Endometrial microvascular endothelial cells (primary cell): ENCODE measurements around the gene GRAMD4. TPM values are rescaled to one million over a fixed set of nuclear protein-coding genes. Genes with fewer than 3 reads are reported as not detected.

Source experiments
- in situ Hi-C: cut with HindIII; loops from 2 replicates; pipeline ENCODE4 v1.10.0; 2017; ENCODE audit warnings: low sequenced_read_pairs, low pct_unique_long_range_greater_than_20kb; ENCODE audit errors: inconsistent ontology term
- total RNA-seq: library from RNA; depleted of rRNA; stranded (reverse); fragments of >200 nt; gene quantifications from one replicate; pipeline ENCODE4 v1.2.3, GENCODE V29; 2015; ENCODE audit errors: inconsistent ontology term

The GRAMD4 gene
- total RNA-seq, 1 donor from 2014 or later = 10.7 TPM

GRCh38 chr22:46593996-46594946 lies 25.9 kb upstream of the GRAMD4 start:
- in situ Hi-C loops = no loop called here

GRCh38 chr22:46594947-46595298 lies 25.3 kb upstream of the GRAMD4 start:
- in situ Hi-C loops = no loop called here

DNA sequence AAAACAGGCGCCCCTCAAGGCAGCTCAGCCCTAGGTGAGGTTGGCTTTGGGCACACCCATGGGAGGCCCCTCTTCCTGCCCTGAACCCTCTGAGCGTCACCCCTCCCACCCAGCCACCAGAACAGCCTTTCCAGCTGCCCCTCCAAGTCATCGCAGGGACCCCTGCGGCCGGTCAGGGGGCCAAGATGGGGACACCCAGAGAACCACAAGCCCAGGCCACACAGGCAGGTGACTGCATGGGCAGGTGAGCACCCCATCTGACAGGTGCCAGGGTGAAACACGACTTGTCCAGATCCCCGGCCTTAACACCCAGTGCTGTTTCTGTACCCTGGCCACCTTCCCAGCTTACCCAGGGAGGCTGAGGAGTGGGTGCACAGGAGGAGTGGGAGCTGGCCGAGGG lies 24.6 kb upstream of the GRAMD4 start:
- in situ Hi-C loops = no loop called here

DNA sequence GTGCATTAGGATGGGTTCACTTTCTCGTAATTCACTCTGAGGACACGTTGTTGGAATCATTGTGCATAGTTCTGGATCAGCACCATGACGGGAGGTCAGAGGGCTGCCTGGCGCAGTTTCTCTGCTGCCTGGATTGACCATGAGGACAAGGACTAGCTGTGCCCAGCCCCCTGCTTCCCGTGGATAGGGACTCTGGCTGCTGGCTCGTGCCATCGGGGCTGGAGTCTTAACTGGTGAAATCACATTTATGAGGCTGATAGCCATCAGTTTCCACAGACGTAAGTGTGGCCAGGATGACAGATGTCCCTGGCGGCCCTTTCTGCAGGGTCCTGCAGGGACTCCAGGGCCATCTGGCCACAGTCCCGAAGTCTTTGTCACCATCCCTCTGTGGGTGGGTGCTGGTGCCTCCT lies 24.1 kb upstream of the GRAMD4 start:
- in situ Hi-C loops = no loop called here

DNA sequence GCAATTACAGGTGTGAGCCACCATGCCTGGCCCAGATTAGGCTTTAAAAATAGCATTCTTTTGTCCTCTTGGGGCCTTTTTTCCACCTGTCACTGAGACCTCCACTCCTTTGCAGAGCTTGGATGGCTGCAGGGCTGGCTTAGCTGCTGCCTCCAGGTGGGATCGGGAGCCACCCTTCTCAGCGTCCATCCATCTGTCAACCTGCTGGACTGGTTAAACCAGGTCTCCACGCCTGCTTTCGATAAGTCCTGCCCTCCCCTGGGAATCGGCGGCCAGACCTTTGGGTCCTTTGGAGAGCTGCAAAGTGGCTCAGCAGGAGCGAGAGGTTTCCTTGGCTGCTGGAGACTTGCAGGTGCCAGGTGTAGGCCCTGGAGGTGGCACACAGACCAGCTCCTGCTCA lies 23.4 kb upstream of the GRAMD4 start:
- in situ Hi-C loops = no loop called here

DNA sequence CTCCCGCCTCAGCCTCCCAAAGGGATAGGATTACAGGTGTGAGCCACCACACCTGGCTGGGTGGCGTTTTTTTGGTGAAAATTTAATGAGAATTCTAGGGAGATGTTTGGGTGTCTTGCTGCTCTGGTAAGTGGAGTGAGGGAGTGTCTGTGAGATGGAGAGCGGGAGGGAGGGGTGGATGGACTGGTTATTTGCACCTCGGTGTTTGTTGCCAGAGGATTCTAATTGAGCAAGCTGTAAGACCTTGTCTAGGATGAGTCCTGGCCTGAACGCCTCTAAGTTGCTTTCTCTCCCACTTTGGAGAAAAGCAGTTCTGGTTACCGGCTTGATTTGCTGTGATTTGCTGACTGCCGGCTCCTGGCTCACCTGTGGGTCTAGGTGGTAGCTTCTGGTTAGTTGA lies 22.0 kb upstream of the GRAMD4 start:
- in situ Hi-C loops = no loop called here

GRCh38 chr22:46598737-46599424 lies 21.3 kb upstream of the GRAMD4 start:
- in situ Hi-C loops = no loop called here

DNA sequence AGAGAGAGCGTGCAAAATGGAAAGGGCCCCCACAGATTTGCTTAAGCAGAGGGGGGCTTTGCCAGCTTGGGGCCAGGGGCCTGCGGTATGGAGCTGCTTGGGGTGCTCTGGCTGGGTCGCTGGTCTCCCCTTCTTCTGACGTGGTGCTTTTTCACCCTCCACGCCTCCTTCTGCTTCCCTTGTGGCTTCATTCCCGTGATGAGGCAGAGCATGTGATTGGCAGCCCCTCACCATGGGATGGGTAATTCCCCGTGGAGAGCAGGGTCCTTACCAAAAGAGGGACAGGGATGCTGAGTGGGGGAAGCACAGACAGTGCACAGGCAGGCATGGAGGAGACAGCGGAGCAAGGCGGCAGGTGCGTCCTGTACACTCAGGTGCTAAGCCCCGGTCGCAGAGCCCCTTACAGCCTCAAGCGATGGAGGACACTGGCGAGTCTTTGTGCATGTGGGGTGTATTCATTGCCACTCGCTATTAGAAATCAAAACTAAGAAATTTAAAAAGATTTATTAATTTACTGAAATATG lies 19.9 kb upstream of the GRAMD4 start:
- in situ Hi-C loops = no loop called here

GRCh38 chr22:46602025-46602424 lies 18.2 kb upstream of the GRAMD4 start:
- in situ Hi-C loops = no loop called here

DNA sequence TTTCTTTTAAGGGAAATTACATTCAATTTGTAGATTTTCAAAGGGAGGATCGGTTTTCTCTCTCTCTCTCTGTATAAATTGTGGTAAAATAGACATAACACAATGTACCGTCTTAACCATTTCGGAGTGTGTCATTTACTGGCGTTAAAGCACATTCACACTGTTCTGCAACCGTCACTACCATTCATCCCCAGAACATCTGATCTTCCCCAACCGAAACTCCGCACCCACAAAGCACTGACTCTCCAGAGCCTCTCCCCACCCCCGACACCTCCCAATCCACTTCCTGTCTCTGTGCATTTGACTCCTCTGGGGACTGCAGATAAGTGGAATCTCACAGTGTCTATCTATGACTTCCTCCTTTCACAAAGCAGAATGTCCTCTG lies 15.9 kb upstream of the GRAMD4 start:
- in situ Hi-C loops = no loop called here

DNA sequence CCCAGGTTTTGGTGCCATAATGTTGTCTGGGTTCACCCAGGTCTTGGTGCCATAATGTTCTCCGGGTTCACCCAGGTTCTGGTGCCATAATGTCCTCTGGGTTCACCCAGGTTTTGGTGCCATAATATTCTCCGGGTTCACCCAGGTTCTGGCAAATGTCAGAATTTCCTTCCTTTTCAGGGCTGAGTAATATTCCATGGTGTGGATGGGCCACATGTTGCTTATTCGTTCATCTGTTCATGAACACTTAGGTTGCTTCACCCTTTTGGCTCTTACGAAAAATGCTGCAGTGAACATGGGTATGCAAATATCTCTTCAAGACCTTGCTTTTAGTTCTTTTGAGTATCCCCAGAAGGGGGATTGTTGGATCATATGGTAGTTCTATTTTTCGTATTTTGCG lies 15.1 kb upstream of the GRAMD4 start:
- in situ Hi-C loops = no loop called here

DNA sequence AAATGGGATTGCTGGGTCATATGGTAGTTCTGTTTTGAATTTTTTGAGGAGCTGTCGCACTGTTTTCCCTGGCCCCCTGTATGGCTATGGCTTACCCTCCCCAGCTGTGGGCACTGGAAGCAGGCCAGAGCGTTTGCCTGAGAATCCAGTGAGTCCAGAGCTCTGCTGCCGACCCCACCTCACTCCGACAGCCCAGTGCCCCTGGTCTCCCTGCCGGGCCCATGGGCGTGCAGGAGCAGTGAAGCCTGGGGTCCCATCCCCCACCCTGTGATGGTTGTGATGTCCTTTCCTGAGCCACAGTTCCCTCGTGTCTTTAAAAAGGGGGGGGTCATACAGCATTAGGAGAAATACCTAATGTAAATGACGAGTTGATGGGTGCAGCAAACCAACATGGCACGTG lies 13.3 kb upstream of the GRAMD4 start:
- in situ Hi-C loops = no loop called here

GRCh38 chr22:46607483-46608114 lies 12.6 kb upstream of the GRAMD4 start:
- in situ Hi-C loops = no loop called here

DNA sequence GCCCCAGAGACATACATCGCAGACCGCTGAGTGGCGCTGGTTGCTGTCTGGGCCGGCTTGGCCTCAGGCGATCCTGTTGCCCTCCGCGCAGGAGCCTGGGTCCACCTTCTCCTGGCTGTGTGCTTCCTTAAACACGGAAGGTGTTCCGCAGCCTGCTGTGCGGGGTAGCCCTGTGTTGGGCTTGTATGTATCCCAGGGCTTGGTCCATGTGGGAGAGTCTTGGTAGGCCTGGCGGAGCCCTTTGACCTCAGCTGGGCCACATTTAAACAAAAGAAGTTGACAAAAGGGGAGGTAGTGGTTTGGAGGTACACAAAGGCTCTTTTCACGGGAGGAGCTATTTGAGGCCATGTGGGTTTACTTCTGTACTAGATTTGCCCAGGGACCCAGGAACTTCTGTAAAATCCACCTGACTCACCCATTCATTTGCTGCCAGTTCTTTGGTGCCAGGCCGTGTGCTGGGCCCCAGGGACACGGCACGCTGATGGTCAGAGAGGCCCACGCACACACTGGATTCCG lies 11.0 kb upstream of the GRAMD4 start:
- in situ Hi-C loops = no loop called here

DNA sequence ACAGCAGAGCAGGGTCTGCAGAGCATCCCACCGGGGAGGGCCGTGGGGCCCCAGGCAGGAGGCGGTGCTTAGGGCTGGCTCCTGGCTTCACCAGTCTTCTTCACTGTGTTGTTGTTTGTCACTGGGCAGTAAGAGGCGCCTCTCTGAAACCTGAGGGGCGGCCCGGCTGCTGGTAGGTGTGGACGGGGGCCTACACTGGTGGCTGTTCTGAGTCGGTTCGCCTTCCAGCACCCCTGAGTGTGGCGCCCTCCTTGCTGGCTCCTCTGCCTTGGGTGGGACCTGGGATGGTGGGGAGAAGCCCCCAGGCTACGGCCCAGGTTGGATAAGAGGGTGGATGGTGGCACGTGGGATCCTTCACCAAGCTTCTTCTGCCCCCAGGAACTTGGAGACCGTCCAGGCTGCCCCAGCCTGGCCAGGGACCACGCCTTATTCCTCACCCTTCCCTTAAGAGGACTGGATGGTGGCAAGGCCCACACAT lies 10.4 kb upstream of the GRAMD4 start:
- in situ Hi-C loops = no loop called here

GRCh38 chr22:46610356-46610755 lies 9.8 kb upstream of the GRAMD4 start:
- in situ Hi-C loops = no loop called here

- in situ Hi-C loops = no loop called here
Observed at GRCh38 chr22:46611189-46611588, 9.0 kb upstream of the GRAMD4 start.

GRCh38 chr22:46612341-46612903 lies 7.8 kb upstream of the GRAMD4 start:
- in situ Hi-C loops = no loop called here
